Measurements from ENCODE around the gene TMEM238L.

Gene TMEM238L

GRCh38 chr17:10769840-10770239, 34.1 kb downstream of the TMEM238L start:
- H3K27me3 ChIP-seq (ENCODE audit: control insufficient read depth, insufficient read depth, low read length), result no peaks in the 10 kb centered on the region
- no peaks in the 10 kb centered on the region for H3K4me1 ChIP-seq (ENCODE audit: control insufficient read depth, low read depth, low read length)
- H3K9me3 ChIP-seq (ENCODE audit: control insufficient read depth, low read depth, low read length), result peaks cover 4% of the 10 kb centered on the region
- H3K27ac ChIP-seq (ENCODE audit: low read length), result no peak overlapping the region
- H3K4me3 ChIP-seq (ENCODE audit: low read length), result no peak overlapping the region
- no peak overlapping the region for H3K9ac ChIP-seq (ENCODE audit: low read length)
- no peaks in the 10 kb centered on the region for H3K36me3 ChIP-seq (ENCODE audit: control insufficient read depth, low read depth, low read length)

- Histone ChIP-seq H3K4me1 (ENCODE audit: control insufficient read depth, low read depth, low read length) (no peaks in the 10 kb centered on the region), H3K4me3 (ENCODE audit: low read length) (no peak overlapping the region), H3K27me3 (ENCODE audit: control insufficient read depth, insufficient read depth, low read length) (no peaks in the 10 kb centered on the region), H3K9me3 (ENCODE audit: control insufficient read depth, low read depth, low read length) (peaks cover 4% of the 10 kb centered on the region), H3K9ac (ENCODE audit: low read length) (no peak overlapping the region), H3K36me3 (ENCODE audit: control insufficient read depth, low read depth, low read length) (no peaks in the 10 kb centered on the region), H3K27ac (ENCODE audit: low read length) (no peak overlapping the region)
These were observed 35.1 kb downstream of the TMEM238L start for GRCh38 chr17:10768750-10769251.

- H3K27ac ChIP-seq (ENCODE audit: low read length), result no peak overlapping the region
- peaks cover 2% of the 10 kb centered on the region for H3K9me3 ChIP-seq (ENCODE audit: control insufficient read depth, low read depth, low read length)
- H3K36me3 ChIP-seq (ENCODE audit: control insufficient read depth, low read depth, low read length), result no peaks in the 10 kb centered on the region
- H3K27me3 ChIP-seq (ENCODE audit: control insufficient read depth, insufficient read depth, low read length), result no peaks in the 10 kb centered on the region
- H3K4me3 ChIP-seq (ENCODE audit: low read length), result no peak overlapping the region
- no peak overlapping the region for H3K9ac ChIP-seq (ENCODE audit: low read length)
- H3K4me1 ChIP-seq (ENCODE audit: control insufficient read depth, low read depth, low read length), result no peaks in the 10 kb centered on the region
These were observed 36.7 kb downstream of the TMEM238L start for GRCh38 chr17:10767232-10767631.

- no peaks in the 10 kb centered on the region for H3K27me3 ChIP-seq (ENCODE audit: control insufficient read depth, insufficient read depth, low read length)
- no peaks in the 10 kb centered on the region for H3K4me1 ChIP-seq (ENCODE audit: control insufficient read depth, low read depth, low read length)
- H3K27ac ChIP-seq (ENCODE audit: low read length), result no peak overlapping the region
- no peak overlapping the region for H3K9ac ChIP-seq (ENCODE audit: low read length)
- no peaks in the 10 kb centered on the region for H3K36me3 ChIP-seq (ENCODE audit: control insufficient read depth, low read depth, low read length)
- no peaks in the 10 kb centered on the region for H3K9me3 ChIP-seq (ENCODE audit: control insufficient read depth, low read depth, low read length)
- H3K4me3 ChIP-seq (ENCODE audit: low read length), result no peak overlapping the region
These were observed 41.9 kb downstream of the TMEM238L start for GRCh38 chr17:10762037-10762436.

GRCh38 chr17:10761281-10761680, 42.6 kb downstream of the TMEM238L start:
- H3K27me3 ChIP-seq (ENCODE audit: control insufficient read depth, insufficient read depth, low read length), result no peaks in the 10 kb centered on the region
- H3K4me3 ChIP-seq (ENCODE audit: low read length), result no peak overlapping the region
- H3K27ac ChIP-seq (ENCODE audit: low read length), result no peak overlapping the region
- H3K4me1 ChIP-seq (ENCODE audit: control insufficient read depth, low read depth, low read length), result peaks cover 7% of the 10 kb centered on the region
- no peaks in the 10 kb centered on the region for H3K9me3 ChIP-seq (ENCODE audit: control insufficient read depth, low read depth, low read length)
- H3K9ac ChIP-seq (ENCODE audit: low read length), result no peak overlapping the region
- H3K36me3 ChIP-seq (ENCODE audit: control insufficient read depth, low read depth, low read length), result no peaks in the 10 kb centered on the region

GRCh38 chr17:10758062-10758461, 45.8 kb downstream of the TMEM238L start:
- Histone ChIP-seq H3K4me3 (ENCODE audit: low read length) (no peak overlapping the region), H3K9ac (ENCODE audit: low read length) (no peak overlapping the region), H3K27ac (ENCODE audit: low read length) (no peak overlapping the region), H3K4me1 (ENCODE audit: control insufficient read depth, low read depth, low read length) (peaks cover 21% of the 10 kb centered on the region), H3K9me3 (ENCODE audit: control insufficient read depth, low read depth, low read length) (no peaks in the 10 kb centered on the region), H3K36me3 (ENCODE audit: control insufficient read depth, low read depth, low read length) (no peaks in the 10 kb centered on the region), H3K27me3 (ENCODE audit: control insufficient read depth, insufficient read depth, low read length) (no peaks in the 10 kb centered on the region)

- no peaks in the 10 kb centered on the region for H3K36me3 ChIP-seq (ENCODE audit: control insufficient read depth, low read depth, low read length)
- H3K9ac ChIP-seq (ENCODE audit: low read length), result no peak overlapping the region
- no peak overlapping the region for H3K27ac ChIP-seq (ENCODE audit: low read length)
- no peaks in the 10 kb centered on the region for H3K9me3 ChIP-seq (ENCODE audit: control insufficient read depth, low read depth, low read length)
- no peak overlapping the region for H3K4me3 ChIP-seq (ENCODE audit: low read length)
- H3K27me3 ChIP-seq (ENCODE audit: control insufficient read depth, insufficient read depth, low read length), result no peaks in the 10 kb centered on the region
- peaks cover 21% of the 10 kb centered on the region for H3K4me1 ChIP-seq (ENCODE audit: control insufficient read depth, low read depth, low read length)
These were observed 46.3 kb downstream of the TMEM238L start for GRCh38 chr17:10757647-10758046.

GRCh38 chr17:10757067-10757466, 46.8 kb downstream of the TMEM238L start:
- H3K36me3 ChIP-seq (ENCODE audit: control insufficient read depth, low read depth, low read length), result no peaks in the 10 kb centered on the region
- H3K27me3 ChIP-seq (ENCODE audit: control insufficient read depth, insufficient read depth, low read length), result no peaks in the 10 kb centered on the region
- peaks cover 21% of the 10 kb centered on the region for H3K4me1 ChIP-seq (ENCODE audit: control insufficient read depth, low read depth, low read length)
- no peaks in the 10 kb centered on the region for H3K9me3 ChIP-seq (ENCODE audit: control insufficient read depth, low read depth, low read length)
- H3K9ac ChIP-seq (ENCODE audit: low read length), result no peak overlapping the region
- H3K4me3 ChIP-seq (ENCODE audit: low read length), result no peak overlapping the region
- H3K27ac ChIP-seq (ENCODE audit: low read length), result no peak overlapping the region

GRCh38 chr17:10756619-10757018, 47.3 kb downstream of the TMEM238L start:
- no peak overlapping the region for H3K4me3 ChIP-seq (ENCODE audit: low read length)
- no peak overlapping the region for H3K9ac ChIP-seq (ENCODE audit: low read length)
- H3K4me1 ChIP-seq (ENCODE audit: control insufficient read depth, low read depth, low read length), result peaks cover 21% of the 10 kb centered on the region
- H3K27ac ChIP-seq (ENCODE audit: low read length), result no peak overlapping the region
- H3K9me3 ChIP-seq (ENCODE audit: control insufficient read depth, low read depth, low read length), result no peaks in the 10 kb centered on the region
- no peaks in the 10 kb centered on the region for H3K27me3 ChIP-seq (ENCODE audit: control insufficient read depth, insufficient read depth, low read length)
- H3K36me3 ChIP-seq (ENCODE audit: control insufficient read depth, low read depth, low read length), result no peaks in the 10 kb centered on the region

- no peak overlapping the region for H3K4me3 ChIP-seq (ENCODE audit: low read length)
These were observed 47.7 kb downstream of the TMEM238L start for GRCh38 chr17:10756185-10756584.

GRCh38 chr17:10755592-10756127, 48.2 kb downstream of the TMEM238L start:
- Histone ChIP-seq H3K9me3 (ENCODE audit: control insufficient read depth, low read depth, low read length) (no peaks in the 10 kb centered on the region), H3K4me1 (ENCODE audit: control insufficient read depth, low read depth, low read length) (peaks cover 21% of the 10 kb centered on the region), H3K27me3 (ENCODE audit: control insufficient read depth, insufficient read depth, low read length) (no peaks in the 10 kb centered on the region), H3K9ac (ENCODE audit: low read length) (peak overlapping the region; percentile 47), H3K36me3 (ENCODE audit: control insufficient read depth, low read depth, low read length) (no peaks in the 10 kb centered on the region), H3K4me3 (ENCODE audit: low read length) (peak overlapping the region; percentile 59), H3K27ac (ENCODE audit: low read length) (peak overlapping the region; percentile 55)

More at GRCh38 chr17:10756185-10756584, 47.7 kb downstream of the TMEM238L start:
- Histone ChIP-seq H3K9me3 (ENCODE audit: control insufficient read depth, low read depth, low read length) (no peaks in the 10 kb centered on the region), H3K36me3 (ENCODE audit: control insufficient read depth, low read depth, low read length) (no peaks in the 10 kb centered on the region), H3K9ac (ENCODE audit: low read length) (no peak overlapping the region), H3K27me3 (ENCODE audit: control insufficient read depth, insufficient read depth, low read length) (no peaks in the 10 kb centered on the region), H3K27ac (ENCODE audit: low read length) (no peak overlapping the region), H3K4me1 (ENCODE audit: control insufficient read depth, low read depth, low read length) (peaks cover 21% of the 10 kb centered on the region)

- Histone ChIP-seq H3K4me3 (ENCODE audit: low read length) (peak overlapping the region; percentile 59), H3K36me3 (ENCODE audit: control insufficient read depth, low read depth, low read length) (no peaks in the 10 kb centered on the region), H3K9ac (ENCODE audit: low read length) (peak overlapping the region; percentile 47), H3K27ac (ENCODE audit: low read length) (peak overlapping the region; percentile 55), H3K4me1 (ENCODE audit: control insufficient read depth, low read depth, low read length) (peaks cover 21% of the 10 kb centered on the region), H3K9me3 (ENCODE audit: control insufficient read depth, low read depth, low read length) (no peaks in the 10 kb centered on the region), H3K27me3 (ENCODE audit: control insufficient read depth, insufficient read depth, low read length) (no peaks in the 10 kb centered on the region)
These were observed 48.9 kb downstream of the TMEM238L start for GRCh38 chr17:10754861-10755591.

Measured in iPS-18a (cell line).